ENCODE data around the gene HRC.

HRC gene

DNA sequence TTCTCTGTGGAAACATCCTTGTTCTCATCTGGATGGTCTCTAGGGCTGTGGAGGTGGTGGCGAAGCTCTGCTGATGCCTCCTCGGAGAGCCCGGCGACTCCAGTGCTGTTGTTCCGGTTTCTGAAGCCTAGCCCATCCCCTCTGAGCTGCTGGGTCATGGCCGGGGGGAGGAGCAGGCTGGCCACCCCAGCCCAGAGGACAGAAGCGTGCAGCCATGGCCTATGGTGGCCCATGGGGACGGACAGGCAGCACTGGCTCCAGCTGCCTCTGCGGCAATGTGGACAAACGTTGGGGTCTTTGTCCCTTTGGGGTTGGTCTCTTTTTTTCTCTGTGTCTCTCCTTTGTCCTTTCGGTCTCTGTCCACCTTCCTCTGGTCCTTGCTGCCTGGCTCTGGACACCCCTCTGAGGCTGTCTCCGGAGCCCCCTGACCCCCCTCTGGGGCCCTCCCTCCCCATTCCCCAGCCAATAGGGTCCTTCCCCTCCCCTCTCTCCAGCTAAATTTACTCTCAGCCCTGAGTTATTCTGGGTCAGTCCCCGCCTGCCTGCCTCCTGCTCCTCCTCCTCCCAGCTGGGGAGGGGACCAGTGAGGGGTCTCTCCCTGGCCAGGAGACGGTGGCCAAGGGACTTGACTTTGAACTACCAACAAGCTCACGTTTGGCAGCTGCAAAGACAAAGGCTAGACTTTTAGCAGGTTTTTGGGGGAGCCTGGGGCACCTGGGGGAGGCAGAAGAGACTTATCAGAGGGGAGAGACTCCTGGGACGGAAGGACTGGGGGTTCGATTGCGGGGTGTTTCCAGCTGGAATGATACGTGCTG, at the start of gene HRC:
HRC (minus strand) TSS at position 392 of the 815 bp plus-strand sequence; CDS start at position 233, 159 bp downstream.
- no peak for TF ChIP-seq Cebpa-rat (IDR thresholded peaks at IDR 0.05)
- Histone ChIP-seq H3K27me3 (peaks cover 0 to 10% (median 0%) of the 10 kb centered on the region in 11 experiments; a peak in 4 of 22 replicates), H4K20me1 (peaks cover 0 to 8% (median 0%) of the 10 kb centered on the region in 11 experiments; a peak in 3 of 22 replicates), H3K9ac (peak within 1 kb of the TSS in 2 of 11 experiments; percentile 4 to 22; a peak in 2 of 22 replicates), H3K4me2 (peak within 1 kb of the TSS in 9 of 11 experiments; percentile 36 to 99 (median 75); a peak in 18 of 22 replicates), H3K4me3 (no peak within 1 kb of the TSS), H3K27ac (no peak within 1 kb of the TSS), H3K36me3 (no peaks in the 10 kb centered on the region), H3K9me3 (replicated peaks in 1 of 11) (no peaks in the 10 kb centered on the region), H3K4me1 (peaks cover 50 to 77% (median 72%) of the 10 kb centered on the region in 10 experiments)

- Histone ChIP-seq H3K9me3 (replicated peaks in 1 of 11) (peaks cover 0 to 4% (median 0%) of the 10 kb centered on the region in 11 experiments; a peak in 6 of 22 replicates), H3K27me3 (no peaks in the 10 kb centered on the region), H3K27ac (no peak overlapping the region; a peak in 1 of 22 replicates), H3K36me3 (peaks cover 0 to 47% (median 12%) of the 10 kb centered on the region in 11 experiments; a peak in 12 of 22 replicates), H4K20me1 (no peaks in the 10 kb centered on the region), H3K9ac (no peak overlapping the region), H3K4me3 (no peak overlapping the region), H3K4me2 (peak overlapping the region in 2 of 11 experiments; percentile 25 to 36; a peak in 2 of 22 replicates), H3K4me1 (peaks cover 55 to 90% (median 64%) of the 10 kb centered on the region in 10 experiments)
- TF ChIP-seq Cebpa-rat (IDR thresholded peaks at IDR 0.05): no peak
Measured at GRCh38 chr19:49201042-49201441, 45.8 kb upstream of the HRC start.

GRCh38 chr19:49200238-49200862, 45.2 kb upstream of the HRC start:
- TF ChIP-seq Cebpa-rat (IDR thresholded peaks at IDR 0.05): no peak
- H3K36me3 ChIP-seq: peaks cover 0 to 47% (median 12%) of the 10 kb centered on the region in 11 experiments; a peak in 12 of 22 replicates
- peak overlapping the region in 2 of 11 experiments; percentile 25 to 62; a peak in 1 of 22 replicates for H3K9ac ChIP-seq
- H3K4me1 ChIP-seq: peaks cover 48 to 83% (median 65%) of the 10 kb centered on the region in 10 experiments
- peaks cover 0 to 4% (median 0%) of the 10 kb centered on the region in 11 experiments; a peak in 6 of 22 replicates for H3K9me3 ChIP-seq (replicated peaks in 1 of 11)
- peak overlapping the region in 10 of 11 experiments; percentile 43 to 76 (median 60); a peak in 19 of 22 replicates for H3K4me2 ChIP-seq
- no peaks in the 10 kb centered on the region for H4K20me1 ChIP-seq
- no peak overlapping the region; a peak in 1 of 20 replicates for H3K4me3 ChIP-seq
- H3K27me3 ChIP-seq: no peaks in the 10 kb centered on the region
- peak overlapping the region in 7 of 11 experiments; percentile 15 to 61 (median 51); a peak in 9 of 22 replicates for H3K27ac ChIP-seq

DNA sequence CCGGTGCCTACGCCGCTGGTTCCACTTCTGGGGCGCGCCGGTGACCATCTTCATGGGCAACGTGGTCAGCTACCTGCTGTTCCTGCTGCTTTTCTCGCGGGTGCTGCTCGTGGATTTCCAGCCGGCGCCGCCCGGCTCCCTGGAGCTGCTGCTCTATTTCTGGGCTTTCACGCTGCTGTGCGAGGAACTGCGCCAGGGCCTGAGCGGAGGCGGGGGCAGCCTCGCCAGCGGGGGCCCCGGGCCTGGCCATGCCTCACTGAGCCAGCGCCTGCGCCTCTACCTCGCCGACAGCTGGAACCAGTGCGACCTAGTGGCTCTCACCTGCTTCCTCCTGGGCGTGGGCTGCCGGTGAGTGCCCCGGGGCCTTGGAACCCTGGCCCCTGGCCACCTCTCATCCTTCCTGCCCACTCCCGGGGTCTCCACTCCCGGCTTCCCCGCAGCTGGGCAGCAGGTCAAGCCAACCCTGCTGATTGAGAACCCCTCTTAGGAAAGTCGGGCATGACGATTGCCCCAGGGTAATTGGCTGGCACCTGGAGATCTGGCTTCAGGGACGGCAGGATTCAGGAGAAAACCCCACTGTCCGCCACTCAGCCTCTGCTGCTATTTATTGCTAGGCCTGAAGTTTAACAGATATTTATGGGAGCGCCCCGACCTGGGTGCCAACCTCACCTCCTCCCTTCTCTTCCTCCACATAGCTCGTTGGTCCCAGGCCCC, 41.5 kb upstream of the HRC start:
- Histone ChIP-seq H3K9me3 (replicated peaks in 1 of 11) (peaks cover 0 to 4% (median 0%) of the 10 kb centered on the region in 11 experiments; a peak in 6 of 22 replicates), H3K27me3 (no peaks in the 10 kb centered on the region), H3K36me3 (peaks cover 0 to 45% (median 2%) of the 10 kb centered on the region in 11 experiments; a peak in 12 of 22 replicates), H3K27ac (peak overlapping the region in 5 of 11 experiments; percentile 6 to 43 (median 19); a peak in 3 of 22 replicates), H4K20me1 (no peaks in the 10 kb centered on the region), H3K4me1 (peaks cover 25 to 67% (median 52%) of the 10 kb centered on the region in 10 experiments), H3K4me3 (peak overlapping the region in 1 of 10 experiments; percentile 29; a peak in 1 of 20 replicates), H3K4me2 (peak overlapping the region; percentile 50 to 89 (median 75)), H3K9ac (peak overlapping the region in 9 of 11 experiments; percentile 6 to 60 (median 49); a peak in 16 of 22 replicates)
- TF ChIP-seq Cebpa-rat (IDR thresholded peaks at IDR 0.05): no peak

GRCh38 chr19:49194408-49194807, 39.2 kb upstream of the HRC start:
- peaks cover 21 to 61% (median 50%) of the 10 kb centered on the region in 10 experiments for H3K4me1 ChIP-seq
- H3K4me3 ChIP-seq: no peak overlapping the region
- TF ChIP-seq Cebpa-rat (IDR thresholded peaks at IDR 0.05): no peak
- no peaks in the 10 kb centered on the region for H4K20me1 ChIP-seq
- H3K9ac ChIP-seq: no peak overlapping the region
- H3K4me2 ChIP-seq: peak overlapping the region in 6 of 11 experiments; percentile 18 to 60 (median 50); a peak in 8 of 22 replicates
- H3K36me3 ChIP-seq: peaks cover 0 to 54% (median 11%) of the 10 kb centered on the region in 11 experiments; a peak in 13 of 22 replicates
- H3K27ac ChIP-seq: no peak overlapping the region
- peaks cover 0 to 20% (median 5%) of the 10 kb centered on the region in 11 experiments; a peak in 11 of 22 replicates for H3K9me3 ChIP-seq (replicated peaks in 1 of 11)
- no peaks in the 10 kb centered on the region for H3K27me3 ChIP-seq

GRCh38 chr19:49193822-49194394, 38.7 kb upstream of the HRC start:
- Histone ChIP-seq H3K9me3 (replicated peaks in 1 of 11) (peaks cover 0 to 20% (median 5%) of the 10 kb centered on the region in 11 experiments; a peak in 11 of 22 replicates), H3K36me3 (peaks cover 0 to 59% (median 11%) of the 10 kb centered on the region in 11 experiments; a peak in 13 of 22 replicates), H3K27me3 (no peaks in the 10 kb centered on the region), H3K4me3 (no peak overlapping the region), H4K20me1 (no peaks in the 10 kb centered on the region), H3K4me1 (peaks cover 22 to 61% (median 51%) of the 10 kb centered on the region in 10 experiments), H3K4me2 (peak overlapping the region in 1 of 11 experiments; percentile 2; a peak in 1 of 22 replicates), H3K27ac (no peak overlapping the region), H3K9ac (no peak overlapping the region)
- no peak for TF ChIP-seq Cebpa-rat (IDR thresholded peaks at IDR 0.05)

- Histone ChIP-seq H3K4me2 (no peak overlapping the region), H3K27ac (no peak overlapping the region), H3K27me3 (no peaks in the 10 kb centered on the region), H3K4me3 (no peak overlapping the region), H3K36me3 (peaks cover 0 to 72% (median 11%) of the 10 kb centered on the region in 11 experiments; a peak in 13 of 22 replicates), H3K9me3 (replicated peaks in 1 of 11) (peaks cover 0 to 20% (median 5%) of the 10 kb centered on the region in 11 experiments; a peak in 11 of 22 replicates), H4K20me1 (no peaks in the 10 kb centered on the region), H3K4me1 (peaks cover 22 to 49% (median 33%) of the 10 kb centered on the region in 10 experiments), H3K9ac (no peak overlapping the region)
- TF ChIP-seq Cebpa-rat (IDR thresholded peaks at IDR 0.05): no peak
Measured at GRCh38 chr19:49190781-49191180, 35.6 kb upstream of the HRC start.
